Cardiac muscle cell (in vitro differentiated cells and primary cell): ENCODE measurements around the gene CTNNA2. TPM values are rescaled to one million over a fixed set of nuclear protein-coding genes. Genes with fewer than 3 reads are reported as not detected.

Source experiments
- DNase-seq, 2 donors: peaks; one replicate each; pipeline versions ENCODE4 v3.0.0 to v3.0.0-alpha.2; 2010 to 2017; ENCODE audit warnings: low read depth in 1 of 2, low spot score in 1 of 2
- H3K27ac ChIP-seq: fragments of 200-600 bp; sonication (generic); 2 replicates; pipeline ENCODE4 v1.5.1; 2016
- H3K27me3 ChIP-seq: fragments of 200-600 bp; sonication (generic); 2 replicates; pipeline ENCODE4 v1.6.0; 2016; ENCODE audit warnings: control low read depth
- H3K36me3 ChIP-seq: fragments of 200-600 bp; sonication (generic); 2 replicates; pipeline ENCODE4 v1.5.1; 2016; ENCODE audit warnings: control low read depth
- H3K4me1 ChIP-seq: fragments of 200-600 bp; sonication (generic); 2 replicates; pipeline ENCODE4 v1.8.1; 2017; ENCODE audit warnings: low read depth, mild to moderate bottlenecking, mixed run types
- H3K4me3 ChIP-seq: fragments of 200-600 bp; sonication (generic); 2 replicates; pipeline ENCODE4 v1.5.1; 2016; ENCODE audit warnings: mild to moderate bottlenecking
- H3K9me3 ChIP-seq: fragments of 200-600 bp; sonication (generic); 2 replicates; pipeline ENCODE4 v1.5.1; 2017; ENCODE audit warnings: low read depth, mild to moderate bottlenecking, control low read depth
- CTCF ChIP-seq: IDR thresholded peaks from 2 replicates; pipeline ENCODE4 v1.5.1; 2012; ENCODE audit warnings: low read depth, mild to moderate bottlenecking, low read length
- polyA plus RNA-seq: library from polyadenylated mRNA; unstranded; fragments of >200 nt; fragmentation: Nextera tagmentation; extraction: Ambion mirVana; gene quantifications from 2 replicates; pipeline ENCODE4 v1.2.1, GENCODE V29; 2016
- total RNA-seq: library from RNA; depleted of rRNA; stranded (reverse); fragments of >200 nt; gene quantifications from 2 replicates; pipeline ENCODE4 v1.2.3, GENCODE V29; 2016

CTNNA2 gene
- total and polyA plus RNA-seq, 2 experiments from 2014 or later, result 7.4 to 17.4 TPM

GRCh38 chr2:80068038-80068731 lies 555.3 kb downstream of the CTNNA2 start:
- H3K4me1 ChIP-seq, result peaks cover 3% of the 10 kb centered on the region
- no peaks in the 10 kb centered on the region for H3K36me3 ChIP-seq
- TF ChIP-seq CTCF, result no peak
- no peaks in the 10 kb centered on the region for H3K9me3 ChIP-seq
- no peak overlapping the region for H3K27ac ChIP-seq
- no peaks in the 10 kb centered on the region for H3K27me3 ChIP-seq
- H3K4me3 ChIP-seq, result no peak overlapping the region
- DNase-seq, result no peak

- Histone ChIP-seq H3K27me3 (no peaks in the 10 kb centered on the region), H3K36me3 (no peaks in the 10 kb centered on the region), H3K9me3 (no peaks in the 10 kb centered on the region), H3K27ac (no peak overlapping the region), H3K4me1 (peaks cover 3% of the 10 kb centered on the region), H3K4me3 (no peak overlapping the region)
- TF ChIP-seq CTCF, result no peak
- no peak for DNase-seq
Measured at GRCh38 chr2:80070587-80070986, 557.7 kb downstream of the CTNNA2 start.

- Histone ChIP-seq H3K27me3 (no peaks in the 10 kb centered on the region), H3K36me3 (no peaks in the 10 kb centered on the region), H3K27ac (no peak overlapping the region), H3K9me3 (no peaks in the 10 kb centered on the region), H3K4me3 (no peak overlapping the region), H3K4me1 (peaks cover 3% of the 10 kb centered on the region)
- no peak for DNase-seq
- TF ChIP-seq CTCF, result no peak
Measured at GRCh38 chr2:80071941-80072340, 559.1 kb downstream of the CTNNA2 start.

GRCh38 chr2:80073134-80073561 lies 560.3 kb downstream of the CTNNA2 start:
- Histone ChIP-seq H3K4me1 (peaks cover 3% of the 10 kb centered on the region), H3K27ac (no peak overlapping the region), H3K27me3 (no peaks in the 10 kb centered on the region), H3K36me3 (no peaks in the 10 kb centered on the region), H3K4me3 (no peak overlapping the region), H3K9me3 (no peaks in the 10 kb centered on the region)
- peak; percentile 70 to 82 for DNase-seq
- peak; percentile 59 for TF ChIP-seq CTCF

GRCh38 chr2:80074321-80075070 lies 561.6 kb downstream of the CTNNA2 start:
- Histone ChIP-seq H3K4me3 (no peak overlapping the region), H3K27me3 (no peaks in the 10 kb centered on the region), H3K9me3 (no peaks in the 10 kb centered on the region), H3K36me3 (no peaks in the 10 kb centered on the region), H3K4me1 (no peaks in the 10 kb centered on the region), H3K27ac (no peak overlapping the region)
- no peak for DNase-seq
- no peak for TF ChIP-seq CTCF
